Transverse colon (tissue), 4 donors: ENCODE results near the gene MAPRE2.

Source experiments
- CTCF ChIP-seq, 5 experiments: fragments of 200-600 bp in 3 of 5; fragments of 450-650 bp in 2 of 5; sonication (generic) in 3 of 5; IDR thresholded peaks; 1 replicate in 2 of 5; 2 replicates in 3 of 5; pipeline ENCODE4 v1.5.1; 2016 to 2017; ENCODE audit warnings: antibody characterized with exemption in 5 of 5, inconsistent platforms in 3 of 5, mild to moderate bottlenecking in 2 of 5, moderate library complexity in 1 of 5
- EP300 ChIP-seq: sonication (generic); formaldehyde crosslinking; IDR thresholded peaks from one replicate; pipeline ENCODE4 v1.6.1; 2017; ENCODE audit warnings: antibody characterized with exemption, low read depth
- POLR2A ChIP-seq: fragments of 450-650 bp; IDR thresholded peaks from one replicate; pipeline ENCODE4 v1.6.1; 2016; ENCODE audit warnings: antibody characterized with exemption, mild to moderate bottlenecking, moderate library complexity
- POLR2AphosphoS5 ChIP-seq, 3 donors: sonication (generic); formaldehyde crosslinking; IDR thresholded peaks; one replicate each; pipeline ENCODE4 v1.6.1; 2016; ENCODE audit warnings: antibody characterized with exemption in 3 of 3

- no peak for TF ChIP-seq CTCF (IDR thresholded peaks at IDR 0.05)
- TF ChIP-seq POLR2A = no peak
- TF ChIP-seq POLR2AphosphoS5 (IDR thresholded peaks at IDR 0.05) = no peak
- TF ChIP-seq EP300 = no peak
Observed at GRCh38 chr18:35040638-35040987, 600 bp upstream of the MAPRE2 start.
